Mesodermal cell (in vitro differentiated cells): Measurements from ENCODE around the gene MAMSTR. TPM values are rescaled to one million over a fixed set of nuclear protein-coding genes. Genes with fewer than 3 reads are reported as not detected.
"Not testable (repeated sequence)": the region's sequence is repeated elsewhere in the genome, so short reads cannot be mapped to it uniquely, and the experiment has no call there.

ENCODE experiments used
- H3K27ac ChIP-seq: 2 replicates; pipeline ENCODE4 v1.7.0; 2013; ENCODE audit warnings: mild to moderate bottlenecking, low read depth, low read length, moderate library complexity; ENCODE audit not compliant: severe bottlenecking
- H3K36me3 ChIP-seq: 2 replicates; pipeline ENCODE4 v1.7.1; 2013; ENCODE audit warnings: mild to moderate bottlenecking, low read length, moderate library complexity; ENCODE audit not compliant: control insufficient read depth, insufficient read depth
- H3K4me1 ChIP-seq: one replicate; pipeline ENCODE4 v1.7.1; 2013; ENCODE audit warnings: mild to moderate bottlenecking, low read length; ENCODE audit not compliant: insufficient read depth, control insufficient read depth, poor library complexity, severe bottlenecking
- H3K4me3 ChIP-seq: 2 replicates; pipeline ENCODE4 v1.7.0; 2013; ENCODE audit warnings: low read length, control low read depth, mild to moderate bottlenecking; ENCODE audit not compliant: insufficient read depth, poor library complexity, severe bottlenecking; ENCODE audit errors: extremely low read depth
- H3K9me3 ChIP-seq: 2 replicates; pipeline ENCODE4 v1.7.1; 2013; ENCODE audit warnings: mild to moderate bottlenecking, low read length, moderate library complexity; ENCODE audit not compliant: control insufficient read depth
- WGBS, 2 experiments: methylation state at CpG; one replicate each; pipeline ENCODE4 v1.1.5; 2013; ENCODE audit warnings: missing lambda C conversion rate in 2 of 2; ENCODE audit not compliant: insufficient coverage in 2 of 2; 5-methylcytosine and 5-hydroxymethylcytosine counted together
- polyA plus RNA-seq, 2 experiments: library from polyadenylated mRNA; stranded (reverse); fragments of 50-300 nt; gene quantifications; one replicate each; pipeline ENCODE4 v1.2.3, GENCODE V29; 2013

The MAMSTR gene
- 0.70 TPM for polyA plus RNA-seq (2013, experiment 1 of 2)
- 1.1 TPM for polyA plus RNA-seq (2013, experiment 2 of 2)

GRCh38 chr19:48719263-48720171, at the start of gene MAMSTR:
MAMSTR (minus strand) TSS chr19:48719725; CDS start chr19:48719031, 694 bp downstream.
- peak within 1 kb of the TSS; percentile 51 for H3K4me3 ChIP-seq
- H3K4me1 ChIP-seq = peaks cover 22% of the 10 kb centered on the region
- WGBS, 2 experiments = 85 to 90% methylated on average over 15 to 25 of the region's 33 CpGs
- H3K9me3 ChIP-seq = no peaks in the 10 kb centered on the region
- H3K27ac ChIP-seq = peak within 1 kb of the TSS; percentile 83
- H3K36me3 ChIP-seq = no peaks in the 10 kb centered on the region

GRCh38 chr19:48768994-48769713, 49.6 kb upstream of the MAMSTR start:
- Histone ChIP-seq H3K4me1 (no peaks in the 10 kb centered on the region), H3K36me3 (no peaks in the 10 kb centered on the region), H3K27ac (no peak overlapping the region), H3K9me3 (no peaks in the 10 kb centered on the region), H3K4me3 (no peak overlapping the region)
- WGBS, 2 experiments = 91 to 98% methylated on average over 9 to 10 of the region's 11 CpGs

GRCh38 chr19:48768171-48768753, 48.7 kb upstream of the MAMSTR start:
- not testable (repeated sequence) for H3K36me3 ChIP-seq, H3K4me1 ChIP-seq, H3K4me3 ChIP-seq, H3K9me3 ChIP-seq, H3K27ac ChIP-seq
- WGBS, 2 experiments = 37 to 50% methylated on average over 1 to 2 of the region's 6 CpGs

- not testable (repeated sequence) for H3K9me3 ChIP-seq, H3K27ac ChIP-seq, H3K4me3 ChIP-seq, H3K4me1 ChIP-seq, H3K36me3 ChIP-seq
- WGBS, 2 experiments = no CpG with 5 or more reads among the region's 5 CpGs
These were observed 46.3 kb upstream of the MAMSTR start for GRCh38 chr19:48765816-48766215.

- WGBS, 2 experiments = 86 to 89% methylated on average over 14 to 15 of the region's 16 CpGs
- H3K9me3 ChIP-seq = no peaks in the 10 kb centered on the region
- no peaks in the 10 kb centered on the region for H3K36me3 ChIP-seq
- H3K4me1 ChIP-seq = no peaks in the 10 kb centered on the region
- no peak overlapping the region for H3K27ac ChIP-seq
- H3K4me3 ChIP-seq = no peak overlapping the region
These were observed 41.1 kb upstream of the MAMSTR start for GRCh38 chr19:48760504-48761205.

- WGBS, 2 experiments = 88 to 95% methylated on average over 7 to 8 of the region's 14 CpGs
- Histone ChIP-seq H3K9me3 (no peaks in the 10 kb centered on the region), H3K4me3 (no peak overlapping the region), H3K27ac (no peak overlapping the region), H3K4me1 (no peaks in the 10 kb centered on the region), H3K36me3 (no peaks in the 10 kb centered on the region)
These were observed 38.2 kb upstream of the MAMSTR start for GRCh38 chr19:48757741-48758144.

GRCh38 chr19:48757089-48757675, 37.7 kb upstream of the MAMSTR start:
- Histone ChIP-seq H3K4me1 (no peaks in the 10 kb centered on the region), H3K4me3 (no peak overlapping the region), H3K9me3 (no peaks in the 10 kb centered on the region), H3K36me3 (no peaks in the 10 kb centered on the region), H3K27ac (no peak overlapping the region)
- 86 to 89% methylated on average over 9 to 10 of the region's 12 CpGs for WGBS, 2 experiments

GRCh38 chr19:48756686-48757085, 37.2 kb upstream of the MAMSTR start:
- Histone ChIP-seq H3K27ac (no peak overlapping the region), H3K36me3 (no peaks in the 10 kb centered on the region), H3K4me3 (no peak overlapping the region), H3K9me3 (no peaks in the 10 kb centered on the region), H3K4me1 (no peaks in the 10 kb centered on the region)
- WGBS, 2 experiments = 95 to 96% methylated on average over 6 to 9 of the region's 9 CpGs

- no peaks in the 10 kb centered on the region for H3K9me3 ChIP-seq
- 91 to 92% methylated on average over 9 of the region's 11 CpGs for whole genome bisulfite sequencing, 2 experiments
These were observed 36.7 kb upstream of the MAMSTR start for GRCh38 chr19:48756212-48756611.

GRCh38 chr19:48755787-48756186, 36.3 kb upstream of the MAMSTR start:
- no peaks in the 10 kb centered on the region for H3K36me3 ChIP-seq
- no peak overlapping the region for H3K27ac ChIP-seq
- 86 to 100% methylated on average over 1 to 5 of the region's 5 CpGs for WGBS, 2 experiments
- H3K4me1 ChIP-seq = no peaks in the 10 kb centered on the region
- no peak overlapping the region for H3K4me3 ChIP-seq
- H3K9me3 ChIP-seq = no peaks in the 10 kb centered on the region

More at GRCh38 chr19:48756212-48756611, 36.7 kb upstream of the MAMSTR start:
- no peak overlapping the region for H3K27ac ChIP-seq
- H3K36me3 ChIP-seq = no peaks in the 10 kb centered on the region
- no peaks in the 10 kb centered on the region for H3K4me1 ChIP-seq
- no peak overlapping the region for H3K4me3 ChIP-seq
